HG02798 (cell line): ENCODE data around the gene KRT9.
"Not testable (repeated sequence)": the region's sequence is repeated elsewhere in the genome, so short reads cannot be mapped to it uniquely, and the experiment has no call there.

Experiments used
- ATAC-seq: cut with Tn5 transposase; IDR thresholded peaks from one replicate; pipeline ENCODE4 v1.9.1; 2021; ENCODE audit warnings: mild to moderate bottlenecking; ENCODE audit not compliant: unreplicated experiment, poor library complexity

The KRT9 gene

DNA sequence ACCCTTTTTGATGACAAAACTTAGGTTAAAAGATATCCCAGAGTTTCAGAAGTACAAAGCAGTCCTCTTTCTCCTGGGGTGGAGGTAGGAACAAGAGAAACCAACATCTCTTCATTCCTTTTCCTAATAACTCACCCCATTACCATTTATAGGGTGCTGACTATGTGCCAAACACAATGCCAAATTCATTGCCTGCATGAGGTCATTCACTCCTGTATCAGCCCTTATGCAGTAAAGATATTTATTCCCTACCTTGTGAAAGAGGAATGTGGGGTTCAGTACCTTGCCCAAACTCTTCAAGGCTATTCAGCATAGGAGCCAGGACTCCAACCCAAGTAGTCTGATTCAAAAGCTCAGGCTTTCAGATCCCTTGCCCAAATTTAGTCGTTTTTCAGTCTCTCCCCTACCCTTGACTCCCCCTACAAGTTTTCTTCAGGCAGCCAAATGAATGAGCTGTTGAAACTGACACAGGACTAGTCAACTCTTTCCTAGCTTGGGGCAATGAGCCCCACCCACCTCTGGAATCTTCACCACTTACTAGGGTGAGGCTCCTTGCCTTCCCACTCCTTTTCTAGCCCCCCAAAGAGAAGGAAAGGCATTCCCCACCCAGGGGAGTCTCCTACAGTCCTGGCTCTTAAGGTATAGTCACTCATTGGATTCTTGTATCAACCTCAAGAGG, 9.0 kb upstream of the KRT9 start:
- ATAC-seq = no peak

DNA sequence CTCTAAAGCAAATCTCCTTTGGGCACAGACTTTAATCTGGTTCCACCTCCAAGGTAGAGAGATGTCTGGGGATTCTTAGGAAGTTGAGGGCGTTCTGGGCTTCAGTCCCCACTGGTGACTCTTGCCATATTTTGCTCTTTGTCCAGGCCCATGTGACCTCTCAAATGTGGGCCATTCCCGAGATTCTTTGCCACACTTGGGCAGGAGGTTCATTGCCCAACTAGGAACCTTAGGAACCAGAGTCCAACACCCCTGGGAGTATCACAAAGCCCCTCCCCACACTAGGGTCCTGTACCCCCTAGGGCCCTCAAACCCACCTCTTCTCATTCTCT, 8.4 kb upstream of the KRT9 start:
- no peak for ATAC-seq

DNA sequence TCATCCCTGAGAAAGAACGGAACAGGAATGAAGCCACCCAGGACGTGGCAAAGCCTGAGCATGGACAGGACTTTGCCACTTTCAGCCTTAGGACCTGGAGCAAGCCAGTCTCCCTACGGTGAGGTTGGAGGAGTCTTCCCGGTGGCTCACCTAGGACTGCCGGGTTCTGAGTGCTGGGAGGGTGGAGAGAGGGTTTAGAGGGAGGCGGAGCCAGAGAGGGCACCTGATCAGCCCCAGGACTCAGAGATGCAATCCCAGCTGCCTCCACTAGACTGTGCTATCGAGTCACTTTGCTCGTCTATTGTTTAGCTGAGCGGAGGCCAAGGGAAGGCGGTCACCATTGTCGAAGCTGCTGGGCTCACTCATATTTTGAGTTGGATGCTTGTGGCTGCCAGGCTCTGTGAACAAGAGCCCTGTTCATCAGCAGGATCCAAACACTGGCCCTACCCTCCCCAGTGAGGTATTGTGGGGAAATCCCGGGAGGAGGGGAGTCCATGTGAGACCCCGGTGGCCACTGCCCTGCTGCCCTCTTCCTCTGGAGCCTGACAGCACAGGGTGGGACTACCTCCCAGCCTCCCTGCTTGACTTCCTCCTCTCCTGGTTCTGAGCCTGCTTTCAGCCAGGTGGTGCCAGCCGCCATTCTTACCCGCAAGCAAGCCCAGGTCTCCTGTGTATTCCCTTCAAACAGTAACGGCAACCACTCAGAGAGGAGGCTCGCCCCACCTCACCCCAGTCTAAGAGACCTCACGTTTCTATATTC, 7.8 kb upstream of the KRT9 start:
- peak; percentile 70 for ATAC-seq

DNA sequence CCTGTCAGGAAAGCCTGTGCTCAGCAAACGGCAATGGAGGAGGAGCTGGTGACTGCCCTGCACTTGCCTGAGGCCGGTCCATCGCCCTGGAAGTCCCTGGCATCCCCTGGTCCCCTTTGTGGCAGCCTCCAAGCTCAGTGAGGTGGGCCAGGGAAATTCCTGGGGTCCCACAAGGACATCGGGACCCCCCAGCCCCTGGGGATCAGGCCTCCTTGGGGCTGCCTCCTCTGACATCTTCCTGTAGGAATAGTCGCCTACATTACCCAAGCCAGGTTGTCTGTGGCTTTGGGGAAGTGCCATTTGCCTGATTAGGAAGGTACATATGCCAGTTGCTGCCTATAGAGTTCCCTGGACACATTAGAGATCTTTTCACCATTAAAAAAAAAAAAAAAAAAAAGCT, 7.1 kb upstream of the KRT9 start:
- ATAC-seq = no peak

DNA sequence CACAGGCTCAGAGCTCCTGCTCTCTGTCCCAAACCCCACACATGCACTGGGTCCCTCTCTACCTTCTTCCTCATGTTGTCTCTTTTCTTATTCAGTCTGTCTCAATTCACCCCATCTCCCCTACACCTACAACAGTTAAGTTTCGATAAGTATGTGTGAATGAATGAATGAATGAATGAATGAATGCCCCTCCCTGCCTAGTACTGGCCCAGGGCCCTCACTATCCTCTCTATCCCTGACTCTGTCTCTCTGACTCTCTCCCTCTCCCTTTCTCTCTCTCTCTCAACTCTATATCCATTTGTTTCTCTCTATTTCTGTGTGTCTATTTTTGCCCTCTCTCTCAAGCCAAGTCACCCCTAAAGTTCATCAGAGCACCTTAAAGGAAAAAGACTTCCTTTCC, 6.7 kb upstream of the KRT9 start:
- no peak for ATAC-seq

DNA sequence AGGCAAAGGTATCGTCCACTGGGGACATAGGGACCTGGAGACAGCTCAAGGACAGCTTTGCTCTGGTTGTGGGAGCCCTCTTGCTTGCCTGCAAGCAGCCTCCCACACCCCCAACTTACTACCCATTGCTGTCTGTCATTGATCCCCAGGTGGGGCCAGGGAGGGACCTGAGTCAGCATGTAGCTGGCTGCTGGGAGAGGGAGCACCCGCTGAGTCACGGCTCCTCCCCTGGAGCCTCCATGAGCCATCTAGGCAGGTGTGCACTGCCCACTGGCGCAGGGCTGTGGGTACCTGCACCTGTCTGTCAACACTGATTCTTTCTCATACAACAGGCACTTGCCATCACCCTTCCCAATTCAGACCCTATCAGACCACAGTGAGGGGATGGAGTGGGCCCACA, 4.9 kb upstream of the KRT9 start:
- not testable (repeated sequence) for ATAC-seq

DNA sequence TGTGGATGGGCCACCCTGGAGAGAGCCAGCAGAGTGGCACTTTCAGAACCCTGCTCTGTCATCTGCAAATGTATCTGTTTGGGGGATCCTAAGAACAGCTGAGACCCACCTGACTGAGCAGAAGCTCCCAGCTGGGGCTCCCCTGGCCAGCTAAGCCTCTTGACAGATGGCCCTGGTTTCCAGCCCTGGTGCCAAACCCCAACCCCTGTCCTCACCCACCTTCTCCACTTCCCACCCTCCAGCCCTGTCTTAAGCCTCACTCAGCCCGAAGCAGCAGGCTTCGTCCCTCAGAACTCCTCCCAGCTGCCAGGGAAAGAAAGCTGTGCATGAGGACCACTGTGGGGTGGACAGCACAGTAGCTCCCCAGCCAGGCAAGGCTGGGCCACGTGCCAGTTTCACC, 3.5 kb upstream of the KRT9 start:
- no peak for ATAC-seq

DNA sequence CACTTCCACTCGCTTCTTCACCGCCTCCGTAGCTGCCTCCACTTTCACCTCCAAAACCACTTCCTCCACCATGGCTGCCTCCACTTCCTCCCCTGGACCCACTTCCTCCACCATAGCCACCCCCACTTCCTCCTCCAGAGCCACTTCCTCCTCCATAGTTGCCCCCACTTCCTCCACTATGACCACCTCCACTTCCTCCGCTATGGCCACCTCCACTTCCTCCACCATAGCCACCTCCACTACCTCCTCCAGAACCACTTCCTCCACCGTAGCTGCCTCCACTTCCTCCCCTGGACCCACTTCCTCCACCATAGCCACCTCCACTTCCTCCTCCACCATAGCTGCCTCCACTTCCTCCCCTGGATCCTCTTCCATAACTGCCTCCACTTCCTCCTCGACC, 4.5 kb downstream of the KRT9 start:
- ATAC-seq = no peak

DNA sequence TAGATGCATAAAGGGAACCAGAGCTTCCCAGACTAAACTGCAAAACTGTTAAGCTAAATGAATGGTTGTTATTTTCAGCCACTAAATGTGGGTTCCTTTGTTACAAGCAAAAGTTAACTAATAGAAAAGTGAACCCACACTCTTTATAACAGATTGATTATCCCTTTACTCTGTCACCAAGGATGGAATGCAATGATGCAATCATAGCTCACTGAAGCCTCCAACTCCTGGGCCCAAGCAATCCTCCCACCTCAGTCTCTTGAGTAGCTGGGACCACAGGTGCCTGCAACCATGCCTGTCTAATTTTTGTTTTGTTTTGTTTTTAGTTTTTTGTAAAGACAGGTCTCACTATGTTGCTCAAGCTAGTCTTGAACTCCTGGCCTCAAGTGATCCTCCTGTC, 6.5 kb downstream of the KRT9 start:
- no peak for ATAC-seq

DNA sequence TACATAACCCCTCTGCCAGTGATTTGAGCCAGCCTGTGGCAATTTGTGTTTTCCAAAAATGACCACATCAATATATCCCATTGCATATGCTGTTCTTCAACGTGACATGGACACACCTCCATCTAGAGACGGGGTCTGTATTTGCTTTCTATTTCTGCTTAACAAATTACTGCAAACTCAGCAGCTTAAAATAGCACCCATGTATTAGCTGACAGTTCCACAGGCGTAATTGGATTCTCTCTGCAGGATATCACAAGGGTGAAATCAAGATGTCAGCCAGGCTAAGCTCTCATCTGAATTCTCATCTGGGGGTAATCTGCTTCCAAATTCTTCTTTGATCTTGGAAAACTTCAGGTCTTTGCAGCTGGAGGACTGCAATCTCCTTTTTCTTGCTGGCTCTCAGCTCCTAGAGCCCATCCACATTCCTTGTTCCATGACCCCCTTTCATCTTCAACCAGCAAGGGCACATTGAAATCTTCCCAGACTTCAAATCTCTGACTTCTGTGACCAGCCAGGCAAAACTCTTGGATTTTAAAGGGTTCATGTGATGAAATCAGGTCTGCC, 8.2 kb downstream of the KRT9 start:
- no peak for ATAC-seq

DNA sequence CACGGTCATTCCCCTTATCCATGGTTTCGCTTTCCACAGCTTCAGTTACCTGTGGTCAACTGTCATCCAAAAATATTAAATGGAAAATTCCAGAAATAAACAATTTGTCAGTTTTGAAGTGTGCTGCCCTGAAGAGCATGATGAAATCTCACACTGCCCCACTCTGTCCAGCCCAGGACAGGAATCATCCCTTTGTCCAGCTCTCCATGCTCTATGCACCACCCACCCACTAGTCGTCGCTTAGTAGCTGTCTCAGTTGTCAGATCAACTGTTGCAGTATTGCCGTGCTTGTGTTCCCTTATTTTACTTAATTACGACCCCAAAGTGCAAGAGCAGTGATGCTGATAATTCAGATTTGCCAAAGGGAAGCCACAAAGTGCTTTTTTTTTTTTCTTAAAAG, 10.3 kb downstream of the KRT9 start:
- ATAC-seq = no peak

DNA sequence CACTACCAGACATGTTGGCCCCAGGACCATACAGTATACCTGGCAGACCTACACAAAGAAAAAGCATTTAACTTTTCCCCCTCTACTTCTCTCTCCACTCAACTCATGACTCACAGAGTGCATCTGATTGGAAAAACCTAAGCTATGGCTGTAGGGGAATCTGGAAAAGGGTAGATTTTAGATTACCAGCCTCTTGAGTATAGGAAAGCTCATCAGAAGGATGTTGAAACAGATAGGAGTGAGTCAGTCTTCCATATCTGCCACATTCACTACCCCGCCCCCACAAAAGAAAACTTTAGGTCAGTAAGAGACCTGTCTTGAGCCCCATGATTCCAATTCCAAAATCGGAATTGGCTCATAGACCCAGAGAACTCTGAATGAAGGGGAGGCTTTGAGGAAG, 12.3 kb downstream of the KRT9 start:
- no peak for ATAC-seq

DNA sequence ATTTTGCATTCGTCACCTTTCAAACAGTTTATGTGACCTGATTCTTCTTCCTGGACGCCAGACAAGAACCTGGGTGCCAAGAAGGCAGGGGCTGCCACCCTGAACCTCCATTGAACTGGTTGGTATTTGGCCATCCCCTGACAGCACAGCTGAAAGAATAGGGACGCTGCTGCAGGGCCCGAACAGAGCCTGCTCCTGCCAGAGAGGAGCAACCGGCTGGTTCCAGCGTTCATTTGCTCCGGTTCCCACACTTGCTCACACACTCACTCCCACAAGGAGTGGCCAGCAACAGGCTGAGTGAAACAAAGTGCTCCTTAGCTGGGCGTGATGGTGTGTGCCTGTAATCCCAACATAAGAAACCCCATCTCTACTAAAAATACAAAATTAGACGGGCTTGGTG, 14.9 kb downstream of the KRT9 start:
- no peak for ATAC-seq

DNA sequence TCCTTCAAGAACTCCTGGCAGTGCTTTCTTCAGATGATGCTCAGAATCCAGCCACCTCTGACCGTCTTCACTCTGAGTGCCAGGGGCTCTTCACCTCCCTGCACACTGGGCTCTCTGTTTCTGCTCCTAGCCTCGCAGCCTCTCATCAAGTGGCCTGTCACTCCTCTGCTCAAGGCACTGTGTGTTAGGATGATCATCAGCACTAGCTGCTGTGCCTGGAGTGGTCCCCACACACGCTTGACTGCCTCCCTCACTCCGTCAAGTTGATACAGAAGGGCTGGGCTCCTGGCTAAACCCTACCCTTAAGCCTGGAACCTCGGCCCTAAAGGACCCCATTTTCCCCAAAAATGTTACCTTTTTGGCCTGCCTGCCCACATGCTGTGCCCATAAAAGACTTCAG, 15.6 kb downstream of the KRT9 start:
- no peak for ATAC-seq

DNA sequence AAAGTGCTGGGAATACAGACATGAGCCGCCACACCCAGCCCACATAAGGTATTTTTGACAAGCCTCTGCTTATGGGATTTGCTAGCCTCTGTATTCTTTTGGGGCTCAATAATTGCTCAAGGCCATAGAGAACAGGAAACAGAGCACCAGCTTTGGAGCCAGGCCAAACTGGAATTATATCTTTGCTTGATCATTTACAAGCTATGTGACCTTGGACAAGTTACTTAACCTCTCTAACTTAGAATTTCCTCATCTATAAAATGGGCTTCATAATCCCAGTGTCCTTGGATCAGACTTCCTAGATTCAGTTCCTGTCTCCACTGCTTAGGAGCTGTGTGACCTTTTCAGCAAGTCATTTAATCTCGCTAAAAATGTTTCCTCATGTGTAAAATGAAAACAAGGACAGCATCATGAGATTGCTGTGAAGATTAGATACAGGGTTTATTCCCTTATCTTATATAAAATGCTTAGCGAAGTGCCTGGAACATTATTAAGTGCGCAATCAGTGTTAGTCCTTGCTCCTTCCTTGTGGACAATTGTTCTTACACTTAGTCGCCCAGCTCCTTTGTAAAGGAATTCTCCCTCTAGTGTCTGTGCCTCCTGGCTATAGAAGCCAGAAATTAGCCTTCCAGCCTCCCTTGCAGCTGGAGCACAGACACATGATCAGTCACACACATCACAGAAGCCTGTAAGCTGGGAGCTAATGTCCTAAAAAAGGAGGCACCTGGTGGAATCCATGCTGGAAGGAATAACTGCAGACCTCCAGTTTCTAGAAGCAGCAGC, 16.6 kb downstream of the KRT9 start:
- no peak for ATAC-seq

DNA sequence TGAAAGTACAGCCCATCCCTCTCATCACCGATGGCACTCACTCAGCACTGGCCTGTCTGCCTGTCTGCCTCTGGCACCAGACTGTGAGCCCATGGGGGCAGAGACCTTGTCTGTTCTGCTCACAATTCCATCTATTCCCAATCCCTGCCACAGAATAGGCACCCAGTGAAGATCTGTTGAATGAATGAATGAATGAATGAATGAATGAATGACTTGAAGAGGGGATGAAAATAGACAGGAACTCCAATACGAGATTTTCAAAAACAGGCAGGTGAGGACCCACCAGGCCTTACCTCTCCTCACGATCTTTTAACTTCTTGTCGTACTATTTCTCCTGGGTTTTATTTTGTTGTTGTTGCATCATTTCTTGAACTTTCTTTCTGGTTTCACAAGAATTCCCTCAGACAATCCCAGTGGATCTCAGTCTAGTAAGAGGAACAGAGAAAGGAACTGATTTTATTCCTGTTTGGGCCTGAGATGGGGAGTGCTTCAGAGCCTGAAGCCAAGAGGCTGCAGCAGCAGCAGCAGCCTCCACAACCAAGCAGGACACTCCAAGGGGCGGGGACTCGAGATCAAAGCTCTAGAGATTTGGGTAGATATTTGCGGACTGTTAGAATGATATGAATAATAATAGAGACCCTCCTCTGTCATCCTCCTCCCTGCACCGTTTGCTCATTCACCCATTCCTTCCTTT, 17.7 kb downstream of the KRT9 start:
- ATAC-seq = no peak

DNA sequence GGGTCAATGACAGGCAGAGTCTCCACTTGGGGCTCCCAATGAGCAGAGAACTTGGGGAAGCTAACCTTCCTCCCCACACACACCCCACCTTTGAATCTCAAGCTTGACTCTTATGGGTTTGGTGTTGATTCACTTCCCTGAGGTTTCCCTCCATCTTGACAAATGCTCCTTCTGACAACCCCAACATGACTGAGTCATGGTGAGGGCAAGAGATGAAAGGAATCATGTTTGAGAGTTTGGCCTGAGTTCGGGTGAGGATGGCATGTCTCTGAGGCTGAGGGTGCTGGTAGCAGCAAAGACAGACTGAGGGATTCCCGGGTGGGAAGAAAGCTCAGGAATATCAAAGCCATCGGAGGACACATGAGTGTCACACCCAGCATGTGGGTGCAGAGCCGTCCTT, 18.7 kb downstream of the KRT9 start:
- no peak for ATAC-seq

DNA sequence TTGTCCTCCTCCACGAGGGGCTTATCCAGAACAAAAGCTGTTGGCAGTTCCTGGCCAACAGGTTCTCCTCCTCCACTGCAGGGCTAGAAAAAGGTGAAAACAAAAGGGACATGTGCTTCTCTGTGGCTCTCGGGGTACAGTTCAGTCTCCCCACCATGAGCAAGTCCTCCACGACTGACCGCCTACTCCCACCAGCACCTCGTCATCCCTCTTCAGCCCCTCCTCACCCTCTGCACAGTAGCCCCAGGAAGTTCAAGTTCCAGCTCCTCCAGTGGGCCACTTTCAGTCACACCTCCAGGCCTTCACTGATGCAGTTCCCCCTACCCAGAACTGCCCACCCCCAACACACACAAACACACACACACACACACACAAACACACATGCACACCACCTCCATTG, 19.4 kb downstream of the KRT9 start:
- no peak for ATAC-seq

DNA sequence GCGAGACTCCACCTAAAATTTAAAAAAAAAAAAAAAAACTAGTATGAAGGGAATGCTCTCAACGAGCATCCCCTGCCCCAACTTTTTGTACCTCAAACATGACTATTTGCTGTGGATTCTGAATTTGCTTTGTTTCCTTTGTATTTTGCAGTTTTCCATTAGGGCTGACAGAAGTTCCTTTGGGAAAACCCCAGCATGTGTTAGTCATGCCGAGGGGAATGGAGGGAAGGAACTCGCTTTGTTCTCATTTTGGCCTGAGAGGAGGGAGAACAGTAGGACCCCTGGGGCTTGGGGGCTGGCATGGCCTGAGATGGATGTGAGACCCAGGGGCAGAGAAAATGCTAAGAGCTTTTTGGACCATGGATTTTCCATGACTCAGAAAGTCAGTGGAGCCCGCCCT, 20.5 kb downstream of the KRT9 start:
- ATAC-seq = no peak

DNA sequence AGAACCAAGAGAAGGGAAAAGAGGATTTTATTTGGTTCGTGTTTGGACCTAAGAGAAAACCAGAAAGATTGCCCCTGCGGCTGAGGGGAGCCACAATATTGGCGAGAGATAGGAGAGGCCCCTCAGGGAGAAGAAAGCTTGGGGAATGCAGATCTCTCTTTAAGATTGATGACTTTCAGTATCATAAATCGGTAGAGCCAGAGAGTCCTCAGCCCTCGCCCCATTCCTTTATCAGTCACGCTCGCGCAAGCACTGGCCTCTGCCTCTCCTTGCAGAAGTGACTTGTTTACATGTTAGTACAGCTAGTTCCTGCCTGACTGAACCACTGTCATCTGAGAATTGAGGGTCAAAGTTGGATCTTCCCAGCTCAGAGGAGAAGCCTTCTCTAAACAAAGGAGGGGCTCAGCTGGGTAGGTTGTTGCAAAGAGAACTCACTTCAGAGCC, 22.2 kb downstream of the KRT9 start:
- ATAC-seq = no peak
